MCF 10A (cell line): Measurements from ENCODE around the gene MPC2. TPM values are rescaled to one million over a fixed set of nuclear protein-coding genes. Genes with fewer than 3 reads are reported as not detected.

Source experiments
- BruUV-seq: library from RNA; stranded (reverse); fragments of 400-500 nt; replicated peaks from 2 replicates; lab custom pipeline; 2021; lab: Mats Ljungman, UMichigan
- CTCF ChIA-PET: fragments of 300-600 bp; sonication (Branson Sonifier 250); formaldehyde crosslinking; extraction: SDS; loops from one replicate; lab custom pipeline; 2021; ENCODE audit warnings: antibody characterized with exemption, inconsistent platforms; lab: Yijun Ruan, JAX
- POLR2A ChIA-PET: fragments of 300-600, 350-650 bp; sonication (Branson Sonifier 250); formaldehyde crosslinking; extraction: SDS; loops from one replicate; lab custom pipeline; 2020; ENCODE audit warnings: antibody characterized with exemption, inconsistent platforms; lab: Yijun Ruan, JAX
- DNase-seq: peaks from one replicate; pipeline ENCODE4 v3.0.0-alpha.2; 2018; ENCODE audit not compliant: unreplicated experiment
- H3K27ac Mint-ChIP-seq: one replicate; pipeline ENCODE4 v1.8.0; 2022; ENCODE audit warnings: mild to moderate bottlenecking, low read depth, mixed read lengths; ENCODE audit not compliant: unreplicated experiment
- H3K27me3 Mint-ChIP-seq: one replicate; pipeline ENCODE4 v1.8.0; 2022; ENCODE audit warnings: mixed read lengths; ENCODE audit not compliant: insufficient read depth, unreplicated experiment
- H3K36me3 Mint-ChIP-seq: one replicate; pipeline ENCODE4 v1.8.0; 2022; ENCODE audit warnings: mild to moderate bottlenecking, moderate library complexity, mixed read lengths; ENCODE audit not compliant: insufficient read depth, unreplicated experiment
- H3K4me1 Mint-ChIP-seq: one replicate; pipeline ENCODE4 v1.8.0; 2022; ENCODE audit warnings: mixed read lengths; ENCODE audit not compliant: insufficient read depth, unreplicated experiment
- H3K4me3 Mint-ChIP-seq: one replicate; pipeline ENCODE4 v1.8.0; 2022; ENCODE audit warnings: mild to moderate bottlenecking, moderate library complexity, mixed read lengths; ENCODE audit not compliant: unreplicated experiment
- H3K9me3 Mint-ChIP-seq: one replicate; pipeline ENCODE4 v1.8.0; 2022; ENCODE audit warnings: mixed read lengths; ENCODE audit not compliant: unreplicated experiment
- CTCF ChIP-seq: fragments of 200-600 bp; IDR thresholded peaks from one replicate; pipeline ENCODE4 v1.8.0; 2022; ENCODE audit warnings: antibody characterized with exemption, mild to moderate bottlenecking; ENCODE audit not compliant: unreplicated experiment
- intact Hi-C: fragments of 100-400 bp; cut with micrococcal nuclease; formaldehyde crosslinking; loops from 2 replicates; pipeline ENCODE4 v1.14.1; 2022
- total RNA-seq: library from RNA; stranded (reverse); gene quantifications from 2 replicates; pipeline ENCODE4 v1.2.3, GENCODE V29; 2022

Gene MPC2
- total RNA-seq, 1 experiment from 2014 or later = 108 TPM

GRCh38 chr1:167900907-167901306, 36.0 kb downstream of the MPC2 start:
- Mint-ChIP-seq H3K4me3 (no peak overlapping the region), H3K27me3 (no peaks in the 10 kb centered on the region), H3K36me3 (no peaks in the 10 kb centered on the region), H3K9me3 (no peaks in the 10 kb centered on the region), H3K4me1 (no peaks in the 10 kb centered on the region), H3K27ac (no peak overlapping the region)
- intact Hi-C loops = no loop called here
- POLR2A ChIA-PET = no interaction called here
- no peak for TF ChIP-seq CTCF
- no peak for DNase-seq
- BruUV-seq = no TSS peak
- CTCF ChIA-PET = interaction anchor here (0.6 to 1.1 kb wide), 5 partner anchors 13 to 385 kb away, joined by 3 to 6 read pairs (median 4); no protein-coding TSS in a partner anchor

- no TSS peak for BruUV-seq
- no peak for TF ChIP-seq CTCF
- Mint-ChIP-seq H3K4me1 (no peaks in the 10 kb centered on the region), H3K27ac (no peak overlapping the region), H3K9me3 (no peaks in the 10 kb centered on the region), H3K4me3 (no peak overlapping the region), H3K36me3 (no peaks in the 10 kb centered on the region), H3K27me3 (no peaks in the 10 kb centered on the region)
- POLR2A ChIA-PET = interaction anchor here (2.1 kb wide), 1 partner anchor 14 kb away, joined by 7 read pairs; the partner anchor contains the start of gene ADCY10
- peak; percentile 36 for DNase-seq
- CTCF ChIA-PET = interaction anchor here (0.6 to 0.7 kb wide), 3 partner anchors 154 to 371 kb away, joined by 3 to 4 read pairs (median 3); no protein-coding TSS in a partner anchor
- intact Hi-C loops = no loop called here
Observed at GRCh38 chr1:167899253-167899681, 37.6 kb downstream of the MPC2 start.

GRCh38 chr1:167898578-167899222, 38.2 kb downstream of the MPC2 start:
- no peak for DNase-seq
- Mint-ChIP-seq H3K27me3 (no peaks in the 10 kb centered on the region), H3K4me1 (no peaks in the 10 kb centered on the region), H3K27ac (no peak overlapping the region), H3K9me3 (no peaks in the 10 kb centered on the region), H3K36me3 (no peaks in the 10 kb centered on the region), H3K4me3 (no peak overlapping the region)
- no TSS peak for BruUV-seq
- intact Hi-C loops = no loop called here
- no peak for TF ChIP-seq CTCF
- CTCF ChIA-PET = interaction anchor here (0.6 kb wide), 2 partner anchors 154 to 187 kb away, joined by 3 read pairs; no protein-coding TSS in a partner anchor
- POLR2A ChIA-PET = interaction anchor here (2.1 kb wide), 1 partner anchor 14 kb away, joined by 7 read pairs; the partner anchor contains the start of gene ADCY10

- no peaks in the 10 kb centered on the region for H3K4me1 Mint-ChIP-seq
- CTCF ChIA-PET = interaction anchor here (0.6 to 0.7 kb wide), 5 partner anchors 59 to 1179 kb away, joined by 3 read pairs; no protein-coding TSS in a partner anchor
- POLR2A ChIA-PET = interaction anchor here (0.6 kb wide), 1 partner anchor 122 kb away, joined by 4 read pairs; no protein-coding TSS in a partner anchor
- no peaks in the 10 kb centered on the region for H3K36me3 Mint-ChIP-seq
- BruUV-seq = no TSS peak
- TF ChIP-seq CTCF = no peak
- intact Hi-C loops = no loop called here
- no peak overlapping the region for H3K27ac Mint-ChIP-seq
- no peaks in the 10 kb centered on the region for H3K27me3 Mint-ChIP-seq
- no peak for DNase-seq
- no peak overlapping the region for H3K4me3 Mint-ChIP-seq
- H3K9me3 Mint-ChIP-seq = no peaks in the 10 kb centered on the region
Observed at GRCh38 chr1:167893798-167894197, 43.1 kb downstream of the MPC2 start.
